T-helper 22 cell (primary cell): ENCODE data around the gene PDZD11.
"Not testable (repeated sequence)": the region's sequence is repeated elsewhere in the genome, so short reads cannot be mapped to it uniquely, and the experiment has no call there.

Source experiments
- DNase-seq: peaks from one replicate; pipeline ENCODE4 v3.0.0-alpha.2; 2020; ENCODE audit warnings: low read depth

PDZD11 gene, protein sequence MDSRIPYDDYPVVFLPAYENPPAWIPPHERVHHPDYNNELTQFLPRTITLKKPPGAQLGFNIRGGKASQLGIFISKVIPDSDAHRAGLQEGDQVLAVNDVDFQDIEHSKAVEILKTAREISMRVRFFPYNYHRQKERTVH

DNA sequence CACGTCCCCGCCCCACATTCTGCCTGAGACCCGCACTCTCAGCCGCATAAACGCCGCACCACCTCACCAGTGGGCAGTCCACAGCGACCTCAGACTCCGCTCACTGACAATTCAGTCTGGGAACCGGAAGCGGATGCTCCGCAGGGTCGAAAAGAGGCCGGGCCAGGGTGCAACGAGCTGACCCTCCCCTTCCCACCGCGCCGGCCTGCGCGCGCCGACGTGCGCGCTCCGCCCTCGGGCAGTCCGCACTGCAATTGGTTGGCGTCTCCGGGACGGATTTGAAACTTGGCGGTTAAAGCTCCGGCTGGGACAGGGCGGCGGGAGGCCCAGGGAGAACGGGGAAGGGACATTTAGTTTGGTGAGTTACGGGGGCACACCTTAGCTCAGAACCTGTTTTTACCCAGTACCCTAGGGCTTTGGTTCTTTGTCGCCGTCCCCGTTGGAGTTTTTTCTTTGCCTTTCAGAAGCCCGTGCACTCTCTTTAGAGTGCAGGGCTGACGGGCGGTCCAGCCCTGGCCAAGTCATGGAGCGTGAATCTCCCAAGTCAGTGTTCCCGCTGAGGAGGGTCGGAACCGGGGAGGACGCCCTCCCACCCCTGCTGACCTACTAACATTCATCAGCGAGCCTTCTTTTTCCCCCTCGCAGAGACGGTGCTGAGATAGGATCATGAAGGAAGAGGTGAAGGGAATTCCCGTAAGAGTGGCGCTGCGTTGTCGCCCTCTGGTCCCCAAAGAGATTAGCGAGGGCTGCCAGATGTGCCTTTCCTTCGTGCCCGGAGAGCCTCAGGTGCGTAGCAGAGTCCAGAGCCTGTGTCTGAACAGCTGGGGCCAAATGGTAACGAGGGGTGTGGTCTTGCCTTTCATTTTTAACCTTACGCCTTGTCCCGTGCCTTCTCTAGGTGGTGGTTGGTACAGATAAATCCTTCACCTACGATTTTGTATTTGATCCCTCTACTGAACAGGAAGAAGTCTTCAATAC, at the start of gene PDZD11, which contains the start of gene KIF4A:
Gene PDZD11 (minus strand): TSS at position 135 of the 978 bp plus-strand sequence. CDS start 586 bp downstream, outside the sequence.
Gene KIF4A (plus strand): TSS at position 312 of the 978 bp plus-strand sequence. CDS start 355 bp downstream, at position 667.
- peak; percentile 60 for DNase-seq

DNA sequence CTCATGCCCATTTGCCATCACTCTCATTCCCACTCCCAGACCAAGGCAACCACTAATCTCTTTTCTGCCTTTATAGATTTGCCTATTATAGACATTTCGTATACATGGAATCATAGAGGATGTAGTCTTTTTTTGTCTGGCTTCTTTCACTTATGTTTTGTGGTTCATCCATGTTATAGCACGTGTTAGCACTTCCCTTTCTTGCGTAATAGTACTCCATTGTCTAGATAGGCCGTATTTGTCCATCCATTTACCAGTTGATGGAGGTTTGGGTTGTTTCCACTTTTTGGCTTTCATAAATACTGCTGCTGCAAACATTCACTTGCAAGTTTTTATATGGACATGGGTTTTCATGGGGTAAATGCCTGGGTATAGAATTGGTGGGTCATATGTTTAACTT, 48.6 kb upstream of the PDZD11 start:
- DNase-seq = no peak

DNA sequence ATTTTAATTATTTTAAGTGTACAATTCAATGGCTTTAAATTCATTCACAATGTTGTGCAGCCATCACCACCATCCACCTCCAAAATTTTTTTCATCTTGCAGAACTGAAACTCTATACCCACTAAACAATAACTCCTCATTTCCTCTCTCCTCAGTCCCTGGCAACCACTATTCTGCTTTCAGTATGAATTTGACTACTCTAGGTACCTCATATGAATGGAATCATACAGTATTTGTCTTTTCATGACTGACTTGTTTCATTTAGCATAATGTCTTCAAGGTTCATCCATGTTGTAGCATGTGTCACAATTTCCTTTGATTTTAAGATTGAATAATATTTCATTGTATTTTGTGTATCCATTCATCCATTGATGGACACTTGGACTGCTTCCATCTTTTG, 47.0 kb upstream of the PDZD11 start:
- no peak for DNase-seq

DNA sequence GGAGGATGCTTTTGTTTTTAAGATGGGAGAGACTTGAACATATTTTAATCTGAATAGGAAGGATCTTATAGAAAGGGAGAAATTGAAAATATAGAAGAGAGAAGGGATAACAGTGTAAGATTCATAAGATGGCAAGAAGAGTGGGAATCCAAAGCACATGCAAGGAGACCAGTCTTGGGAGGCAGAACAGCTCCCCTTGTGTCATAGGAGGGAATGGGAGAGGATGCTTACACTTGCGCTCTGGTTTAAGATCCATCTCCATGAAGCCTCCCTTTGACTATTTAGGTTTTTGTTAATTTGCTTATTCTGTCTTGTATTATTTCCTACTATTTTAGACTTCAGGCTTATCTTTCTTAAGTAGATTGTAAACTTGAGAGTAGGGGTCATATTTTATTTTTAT, 42.9 kb upstream of the PDZD11 start:
- no peak for DNase-seq

DNA sequence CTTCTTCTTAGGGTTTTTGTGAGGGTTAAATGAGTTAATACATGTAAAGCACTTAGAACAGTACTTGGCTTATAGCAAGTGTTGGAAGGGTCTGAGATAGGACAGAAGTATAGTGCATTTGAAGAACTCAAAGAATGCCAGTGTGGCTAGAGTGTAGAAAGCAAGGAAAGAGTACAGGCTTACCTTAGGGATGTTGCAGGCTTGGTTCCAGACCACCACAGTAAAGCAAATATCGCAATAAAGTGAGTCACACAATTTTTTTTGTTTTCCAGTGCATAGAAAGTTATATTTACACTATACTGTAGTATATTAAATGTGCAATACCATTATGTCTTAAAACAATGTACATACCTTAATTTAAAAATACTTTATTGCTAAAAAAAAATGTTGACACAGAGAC, 41.4 kb upstream of the PDZD11 start:
- DNase-seq = no peak

DNA sequence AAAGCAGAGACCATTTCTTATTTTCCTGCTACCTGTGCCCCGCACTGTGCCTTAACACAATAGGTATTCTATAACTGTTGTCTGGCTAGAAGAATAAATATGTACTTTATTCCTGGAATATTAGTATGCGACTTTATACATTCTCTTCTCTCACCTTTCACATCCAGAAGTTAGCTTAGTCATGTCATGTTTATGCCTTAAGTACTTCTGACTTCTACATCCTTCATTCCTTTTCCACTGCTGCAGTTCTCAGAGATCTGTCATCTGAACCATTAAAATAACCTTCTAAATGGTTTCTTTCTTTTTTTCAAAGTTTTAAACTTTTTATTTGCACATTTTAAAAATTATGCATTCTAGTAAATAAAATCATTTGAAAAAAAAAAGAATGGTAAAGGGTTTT, 34.6 kb upstream of the PDZD11 start:
- no peak for DNase-seq

DNA sequence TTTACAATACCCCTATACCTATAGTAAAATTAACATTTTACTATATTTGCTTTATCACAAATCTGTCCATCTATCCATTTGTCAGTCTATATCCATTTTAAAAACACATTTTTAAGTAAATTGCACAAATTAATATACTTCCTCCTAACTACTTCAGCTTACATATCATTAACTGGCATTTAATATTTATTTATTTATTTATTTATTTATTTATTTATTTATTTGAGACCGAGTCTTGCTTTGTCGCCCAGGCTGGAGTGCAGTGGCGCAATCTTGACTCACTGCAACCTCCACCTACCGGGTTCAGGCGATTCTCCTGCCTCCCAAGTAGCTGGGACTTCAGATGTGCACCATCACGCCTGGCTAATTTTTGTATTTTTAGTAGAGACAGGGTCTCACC, 33.9 kb upstream of the PDZD11 start:
- not testable (repeated sequence) for DNase-seq

DNA sequence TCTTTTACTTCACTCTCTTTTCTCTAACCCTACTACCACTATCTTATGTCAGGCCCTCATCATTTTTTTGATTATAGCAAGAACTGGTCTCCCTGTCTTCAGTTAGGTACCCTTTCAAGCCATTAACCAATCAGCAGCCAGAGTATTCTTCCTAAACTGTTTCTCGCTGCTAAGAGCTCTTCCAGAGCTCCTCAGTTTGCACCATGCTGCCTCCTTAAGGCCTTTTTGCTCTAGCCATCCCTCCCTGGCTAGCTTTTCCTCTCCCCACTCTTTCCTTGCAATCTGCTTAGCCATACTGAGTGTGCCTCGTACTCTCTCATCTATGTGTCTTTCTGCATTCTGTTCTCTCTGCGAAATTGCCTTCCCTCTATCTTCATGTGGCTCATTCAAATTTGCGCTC, 33.1 kb upstream of the PDZD11 start:
- DNase-seq = no peak

DNA sequence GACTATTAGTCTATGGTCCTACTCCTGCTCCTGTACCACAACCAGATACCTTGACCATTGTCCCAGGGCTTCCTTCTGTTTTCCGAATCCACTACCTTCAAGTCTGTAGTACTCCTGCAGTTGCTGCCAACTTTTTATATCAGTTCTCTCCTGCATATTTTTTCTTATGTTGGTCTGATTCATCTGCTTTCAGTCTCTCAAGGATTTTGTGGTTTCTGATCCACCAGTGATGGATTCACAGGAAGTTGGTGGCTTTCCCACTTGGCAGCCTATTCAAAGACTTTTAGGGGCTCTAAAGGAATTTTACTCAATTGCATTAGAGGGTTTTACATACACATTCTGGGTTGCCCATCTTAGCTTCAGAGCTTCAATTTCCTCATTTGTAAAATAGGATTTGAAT, 23.8 kb upstream of the PDZD11 start:
- no peak for DNase-seq

DNA sequence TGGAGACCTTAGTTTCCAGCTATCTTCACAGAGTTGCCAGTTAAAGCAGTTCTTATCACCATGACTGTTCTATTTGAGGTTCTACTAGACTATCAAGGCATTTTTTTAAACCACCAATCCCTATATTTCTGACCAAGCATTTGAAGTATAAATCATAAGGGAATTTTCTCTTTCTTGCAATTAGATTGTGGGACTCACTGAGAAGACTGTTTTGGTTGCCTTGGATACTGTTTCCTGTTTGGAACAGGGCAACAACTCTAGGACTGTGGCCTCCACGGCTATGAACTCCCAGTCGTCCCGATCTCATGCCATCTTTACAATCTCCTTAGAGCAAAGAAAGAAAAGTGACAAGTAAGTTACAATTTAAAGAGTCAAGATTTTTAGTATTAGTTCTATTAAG, 12.0 kb upstream of the PDZD11 start:
- no peak for DNase-seq

DNA sequence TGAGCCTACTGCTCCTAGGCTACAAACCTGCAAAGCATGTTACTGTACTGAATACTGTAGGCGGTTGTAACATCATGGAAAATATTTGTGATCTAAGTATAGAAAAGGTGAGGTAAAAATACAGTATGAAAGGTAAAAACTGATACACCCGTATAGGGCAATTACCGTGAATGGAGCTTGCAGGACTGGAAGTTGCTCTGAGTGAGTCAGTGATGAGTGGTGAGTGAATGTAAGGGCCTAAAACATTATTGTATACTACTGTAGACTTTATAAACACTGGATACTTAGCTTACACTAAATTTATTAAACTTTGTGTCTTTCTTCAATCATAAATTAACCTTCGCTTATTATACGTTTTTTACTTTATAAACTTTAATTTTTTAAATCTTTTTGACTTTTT, 3.9 kb upstream of the PDZD11 start:
- DNase-seq = no peak

DNA sequence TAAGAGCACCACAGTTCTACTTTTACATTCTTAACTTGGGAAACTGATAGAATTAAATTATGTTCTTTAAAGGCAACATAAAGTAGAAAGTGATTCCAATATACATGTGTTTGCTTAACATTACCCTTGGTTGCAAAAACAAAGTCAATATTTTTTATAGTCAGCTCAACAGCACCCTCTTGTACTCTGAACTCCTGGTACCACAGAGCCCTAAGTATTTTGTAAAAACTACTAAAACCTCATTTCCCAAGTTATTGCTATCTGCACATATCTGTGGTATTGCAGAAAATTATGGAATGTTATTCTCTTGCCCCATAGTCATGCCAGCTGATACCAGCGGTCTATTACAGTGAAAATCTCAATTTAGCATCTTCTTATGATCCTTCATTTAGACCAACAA, 3.1 kb upstream of the PDZD11 start:
- no peak for DNase-seq

DNA sequence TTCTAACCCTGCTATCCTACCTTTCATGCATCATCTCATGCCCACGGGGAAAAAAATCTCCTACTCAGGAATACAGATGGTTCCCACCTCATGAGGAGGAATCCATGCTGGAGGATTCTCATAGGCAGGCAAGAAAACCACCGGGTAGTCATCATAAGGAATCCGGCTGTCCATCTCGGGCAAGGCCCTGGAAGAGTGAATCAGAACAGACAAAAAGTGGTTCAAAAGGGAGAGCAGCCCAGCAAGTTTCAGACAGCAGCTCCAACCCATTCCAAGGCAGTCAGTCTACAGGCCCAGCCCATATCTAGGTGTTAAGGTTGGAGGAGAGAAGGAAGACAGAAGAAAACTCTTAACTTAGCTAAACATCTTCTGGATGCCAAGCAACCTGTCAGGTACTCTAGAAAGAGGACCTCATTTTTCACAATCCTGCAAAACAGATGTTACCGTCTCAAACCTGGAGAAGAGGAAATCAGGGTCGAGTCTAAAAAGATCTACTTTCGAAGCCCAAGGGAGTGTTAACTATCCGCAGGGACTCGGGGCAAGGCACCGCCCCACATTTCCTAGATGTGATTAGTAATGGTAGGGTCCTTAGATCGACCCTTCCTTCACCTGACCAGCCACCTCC, 447 bp downstream of the PDZD11 start:
- DNase-seq = no peak

DNA sequence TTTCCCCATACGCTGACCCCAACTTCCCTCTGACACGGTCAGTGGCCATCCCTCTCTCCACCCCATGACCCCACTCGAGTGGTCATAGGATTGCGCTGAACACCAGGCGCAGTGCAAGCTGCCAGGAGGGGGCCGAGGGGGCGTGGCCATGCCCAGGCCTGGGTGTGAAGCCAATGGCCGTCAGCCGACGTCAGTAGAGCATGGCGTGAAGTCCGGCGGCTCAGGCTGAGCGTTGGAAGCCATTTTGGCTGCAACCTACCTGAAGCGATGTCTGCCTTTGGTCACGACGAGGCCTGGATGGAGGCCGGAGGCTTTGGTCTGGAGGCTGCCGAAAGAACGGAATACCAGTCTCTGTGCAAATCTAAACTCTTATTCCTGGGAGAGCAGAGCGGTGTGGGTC, 7.8 kb downstream of the PDZD11 start, which contains the start of gene RAB41:
Gene RAB41 (plus strand): TSS at position 222 of the 400 bp plus-strand sequence. CDS start 46 bp downstream, at position 268.
- DNase-seq = no peak

DNA sequence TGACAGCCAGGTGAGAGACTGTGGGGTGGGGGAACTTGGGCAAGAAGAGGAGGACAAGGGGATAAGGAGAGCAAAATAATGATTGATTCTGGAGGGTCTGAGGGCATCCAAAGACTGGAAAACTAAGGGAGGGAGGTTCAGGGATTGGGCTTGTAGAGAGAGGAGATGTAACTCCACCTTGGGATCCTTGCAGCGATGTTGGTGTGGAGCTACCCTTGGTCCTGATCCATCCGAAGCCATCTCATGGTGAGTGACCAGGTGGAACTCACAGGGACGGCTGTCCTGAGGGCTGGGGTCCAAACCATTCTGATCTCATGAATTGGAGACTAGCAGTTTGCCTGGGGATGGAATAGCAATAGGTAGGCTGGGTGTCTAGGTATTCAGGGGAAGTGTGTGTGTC, 9.2 kb downstream of the PDZD11 start:
- no peak for DNase-seq

DNA sequence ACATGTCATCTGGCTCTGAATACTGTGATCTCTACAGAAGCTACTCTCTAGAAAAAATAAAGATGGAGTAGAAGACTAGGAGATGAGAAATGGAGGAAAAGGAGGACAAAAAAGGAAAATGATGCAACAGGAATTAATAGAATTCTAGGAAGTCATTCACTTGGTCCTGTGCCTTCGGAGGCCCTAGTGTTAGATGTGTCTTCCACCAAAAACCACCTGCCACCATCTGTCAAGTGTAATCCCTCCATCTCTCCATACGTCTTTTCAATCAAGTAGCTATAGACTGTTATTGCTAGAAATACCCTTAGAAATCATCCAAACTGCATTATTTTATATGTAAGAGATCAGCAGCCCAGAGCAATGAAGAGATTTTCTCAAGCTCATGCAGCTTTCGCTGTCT, 10.6 kb downstream of the PDZD11 start:
- DNase-seq = no peak

DNA sequence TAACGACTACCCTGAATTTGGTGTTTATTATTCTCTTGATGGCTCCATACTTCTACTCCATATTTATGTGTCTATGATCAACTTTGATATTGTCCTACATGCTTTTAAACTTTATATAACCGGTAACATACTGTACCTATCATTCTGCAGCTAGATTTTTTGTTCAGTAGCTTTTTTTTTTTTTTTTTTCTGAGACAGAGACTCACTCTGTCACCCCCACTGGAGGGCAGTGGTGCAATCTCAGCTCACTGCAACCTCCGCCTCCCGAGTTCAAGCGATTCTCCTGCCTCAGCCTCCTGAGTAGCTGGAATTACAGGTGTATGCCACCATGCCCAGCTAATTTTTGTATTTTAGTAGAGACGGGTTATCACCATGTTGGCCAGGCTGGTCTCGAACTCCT, 15.7 kb downstream of the PDZD11 start:
- not testable (repeated sequence) for DNase-seq

DNA sequence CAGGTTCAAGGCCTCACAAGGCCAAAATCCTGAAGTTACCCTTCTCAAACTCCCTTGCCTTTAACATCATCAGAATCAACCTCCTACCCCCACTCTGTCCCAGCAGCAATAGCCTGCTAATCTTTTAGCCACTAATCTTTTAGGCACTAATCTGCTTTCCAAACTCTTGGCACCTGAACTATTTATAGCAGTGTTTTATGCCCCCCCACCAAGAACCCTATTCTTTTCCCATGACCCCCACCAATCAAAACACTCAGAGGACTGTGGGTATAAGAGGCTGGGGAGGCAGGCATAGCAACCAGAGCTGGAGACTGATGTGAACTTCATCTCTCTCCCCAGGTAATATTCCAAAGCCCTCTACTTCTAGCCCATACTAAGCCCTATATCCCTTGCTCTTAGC, 21.7 kb downstream of the PDZD11 start, which contains the start of gene ARR3:
Gene ARR3 (plus strand): TSS at position 301 of the 400 bp plus-strand sequence. CDS start 1,052 bp downstream, outside the sequence.
- no peak for DNase-seq

DNA sequence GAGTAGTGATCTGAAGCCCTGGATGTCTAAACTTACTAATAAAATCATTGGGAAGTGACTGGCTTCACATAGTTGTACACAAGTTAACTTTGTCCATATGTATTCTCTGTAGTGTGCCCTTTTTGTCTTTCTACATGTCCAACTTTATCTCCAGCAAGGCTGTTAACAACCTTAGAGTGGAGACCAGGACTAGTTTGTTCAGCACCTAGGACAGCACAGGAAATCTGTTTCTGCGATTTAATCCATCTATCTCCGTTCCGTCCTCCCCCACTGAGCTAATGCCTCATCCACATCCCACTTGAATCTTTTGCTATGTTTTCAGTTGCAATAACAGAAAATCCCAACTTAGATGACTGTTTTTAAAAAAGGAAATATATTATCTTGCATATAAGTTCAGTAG, 24.9 kb downstream of the PDZD11 start:
- no peak for DNase-seq

DNA sequence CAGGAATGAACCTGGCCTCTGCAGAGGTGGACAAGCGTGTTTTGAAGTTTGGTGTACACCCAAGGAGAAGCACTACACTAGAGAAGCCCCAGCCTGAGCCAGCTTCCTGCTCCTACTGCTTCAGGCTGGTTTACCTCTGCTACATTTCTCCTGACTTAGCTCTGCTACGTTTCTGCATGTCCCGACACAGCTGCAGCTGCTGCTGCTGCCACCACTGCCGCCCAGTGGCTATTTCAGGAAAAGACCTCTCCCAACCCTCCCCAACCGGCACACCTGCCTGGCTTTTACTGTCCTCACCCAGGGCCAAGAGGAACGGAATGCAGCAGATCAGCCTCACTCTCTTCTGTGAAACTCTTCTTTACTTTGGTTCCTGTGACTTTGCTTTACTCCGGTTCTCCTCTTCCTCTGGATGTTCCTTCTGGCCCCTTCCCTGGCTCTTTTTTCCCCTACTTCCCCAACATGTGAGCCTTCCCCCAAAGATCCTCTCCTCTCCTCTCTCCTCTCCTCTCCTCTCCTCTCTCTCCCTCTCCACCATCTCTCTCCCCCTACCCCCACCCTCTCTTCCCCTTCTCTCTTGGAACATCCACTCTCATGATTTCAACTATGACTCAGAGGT, 26.7 kb downstream of the PDZD11 start:
- DNase-seq = no peak

DNA sequence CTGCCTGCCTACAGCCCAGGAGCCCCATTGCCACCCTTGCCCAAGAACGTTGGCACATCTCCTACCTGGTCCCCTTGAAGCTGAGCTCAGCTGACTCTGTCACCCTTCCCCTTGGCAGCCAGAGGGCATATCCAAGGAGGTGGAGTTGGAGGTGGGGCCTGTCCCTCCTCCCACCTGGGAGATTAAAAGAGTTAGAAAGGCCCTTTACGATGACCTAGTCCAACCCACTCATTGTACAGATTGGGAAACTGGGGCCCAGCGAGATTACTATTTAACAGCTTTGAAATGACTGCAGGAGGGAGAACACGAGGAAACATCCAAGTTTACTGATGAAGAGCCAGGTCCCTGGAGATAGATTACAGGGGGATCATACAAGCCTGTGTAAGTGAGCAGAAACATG, 29.6 kb downstream of the PDZD11 start, which contains the start of gene P2RY4:
Gene P2RY4 (minus strand): TSS at position 101 of the 400 bp plus-strand sequence. CDS start 580 bp downstream, outside the sequence.
- DNase-seq = no peak
